Activated T-helper 1 cell treated with anti-CD3 and anti-CD28 coated beads, Interleukin-2, amount 50 U/mL, for 16 hours (primary cell): ENCODE measurements around the gene RABGEF1.
"Not testable (repeated sequence)": the region's sequence is repeated elsewhere in the genome, so short reads cannot be mapped to it uniquely, and the experiment has no call there.

Source experiments
- DNase-seq, 2 donors: peaks; one replicate each; pipeline ENCODE4 v3.0.0-alpha.2; 2020; ENCODE audit warnings: low read depth in 1 of 2, low spot score in 1 of 2

Gene RABGEF1

GRCh38 chr7:66740302-66740979, at the start of gene RABGEF1:
Gene RABGEF1, plus strand, starts transcription at chr7:66740733. Its CDS starts 31,167 bp downstream, at chr7:66771900.
- DNase-seq: peak; percentile 95 to 96

- no peak for DNase-seq
Measured at GRCh38 chr7:66693331-66693730, 47.2 kb upstream of the RABGEF1 start.

GRCh38 chr7:66694286-66694685, 46.2 kb upstream of the RABGEF1 start:
- DNase-seq: no peak

- DNase-seq: not testable (repeated sequence)
Measured at GRCh38 chr7:66695417-66695816, 45.1 kb upstream of the RABGEF1 start.

- not testable (repeated sequence) for DNase-seq
Measured at GRCh38 chr7:66696134-66696533, 44.4 kb upstream of the RABGEF1 start.

GRCh38 chr7:66696774-66697191, 43.8 kb upstream of the RABGEF1 start:
- DNase-seq: no peak

GRCh38 chr7:66697449-66698438, 42.8 kb upstream of the RABGEF1 start:
- DNase-seq: no peak

GRCh38 chr7:66698652-66699205, 41.8 kb upstream of the RABGEF1 start:
- no peak for DNase-seq

- DNase-seq: no peak
Measured at GRCh38 chr7:66699998-66700397, 40.5 kb upstream of the RABGEF1 start.

GRCh38 chr7:66700633-66701131, 39.9 kb upstream of the RABGEF1 start:
- DNase-seq: no peak

- DNase-seq: no peak
Measured at GRCh38 chr7:66707825-66708224, 32.7 kb upstream of the RABGEF1 start.

- not testable (repeated sequence) for DNase-seq
Measured at GRCh38 chr7:66710752-66711151, 29.8 kb upstream of the RABGEF1 start.

GRCh38 chr7:66713687-66714086, 26.8 kb upstream of the RABGEF1 start:
- DNase-seq: no peak

GRCh38 chr7:66716634-66717033, 23.9 kb upstream of the RABGEF1 start:
- not testable (repeated sequence) for DNase-seq

- no peak for DNase-seq
Measured at GRCh38 chr7:66720561-66720960, 20.0 kb upstream of the RABGEF1 start.

- DNase-seq: no peak
Measured at GRCh38 chr7:66725843-66726242, 14.7 kb upstream of the RABGEF1 start.

- DNase-seq: no peak
Measured at GRCh38 chr7:66727058-66727457, 13.5 kb upstream of the RABGEF1 start.

- no peak for DNase-seq
Measured at GRCh38 chr7:66728571-66728970, 12.0 kb upstream of the RABGEF1 start.

- DNase-seq: no peak
Measured at GRCh38 chr7:66729274-66729673, 11.3 kb upstream of the RABGEF1 start.

GRCh38 chr7:66731986-66732385, 8.5 kb upstream of the RABGEF1 start:
- no peak for DNase-seq

GRCh38 chr7:66732439-66732838, 8.1 kb upstream of the RABGEF1 start:
- no peak for DNase-seq

GRCh38 chr7:66734006-66734405, 6.5 kb upstream of the RABGEF1 start:
- DNase-seq: no peak
